Cardiac fibroblast (primary cell): ENCODE measurements around the gene LRFN2.

Source experiments
- DNase-seq, 2 donors: peaks; one replicate each; pipeline versions ENCODE4 v3.0.0 to v3.0.0-alpha.2; 2010; ENCODE audit warnings: low read depth in 2 of 2
- H3K4me3 ChIP-seq, 2 donors: replicated peaks in 1 of 2; 1 replicate in 1 of 2; 2 replicates in 1 of 2; pipeline ENCODE4 v1.5.1; 2011; ENCODE audit warnings: low read depth in 2 of 2, low read length in 2 of 2, mild to moderate bottlenecking in 2 of 2, moderate library complexity in 1 of 2
- TF ChIP-seq, protein P1 (sequence below): IDR thresholded peaks from one replicate; pipeline ENCODE4 v1.5.1; 2011; ENCODE audit warnings: low read depth, mild to moderate bottlenecking, low read length, inconsistent platforms

Gene LRFN2

DNA sequence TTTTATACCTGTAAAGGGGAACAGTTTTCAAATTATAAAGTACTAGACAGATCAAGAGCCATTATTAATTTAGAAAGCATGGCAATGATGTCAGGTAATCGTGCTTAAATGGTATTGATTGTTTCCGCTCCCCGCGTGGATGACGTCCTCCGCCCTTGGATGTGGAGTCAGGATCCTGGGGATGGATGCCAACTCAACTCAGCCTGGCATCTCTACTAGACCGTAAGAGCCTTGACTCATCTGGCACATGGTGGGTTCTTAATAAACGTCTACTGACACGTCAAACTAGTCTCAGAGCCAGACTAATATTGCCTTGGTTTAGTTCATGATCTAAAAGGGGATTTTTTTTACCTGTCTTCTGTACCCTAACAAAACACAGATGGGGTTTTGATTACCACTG, 80.2 kb downstream of the LRFN2 start:
- no peak for DNase-seq
- no peak overlapping the region for H3K4me3 ChIP-seq
- TF ChIP-seq, protein P1, sequence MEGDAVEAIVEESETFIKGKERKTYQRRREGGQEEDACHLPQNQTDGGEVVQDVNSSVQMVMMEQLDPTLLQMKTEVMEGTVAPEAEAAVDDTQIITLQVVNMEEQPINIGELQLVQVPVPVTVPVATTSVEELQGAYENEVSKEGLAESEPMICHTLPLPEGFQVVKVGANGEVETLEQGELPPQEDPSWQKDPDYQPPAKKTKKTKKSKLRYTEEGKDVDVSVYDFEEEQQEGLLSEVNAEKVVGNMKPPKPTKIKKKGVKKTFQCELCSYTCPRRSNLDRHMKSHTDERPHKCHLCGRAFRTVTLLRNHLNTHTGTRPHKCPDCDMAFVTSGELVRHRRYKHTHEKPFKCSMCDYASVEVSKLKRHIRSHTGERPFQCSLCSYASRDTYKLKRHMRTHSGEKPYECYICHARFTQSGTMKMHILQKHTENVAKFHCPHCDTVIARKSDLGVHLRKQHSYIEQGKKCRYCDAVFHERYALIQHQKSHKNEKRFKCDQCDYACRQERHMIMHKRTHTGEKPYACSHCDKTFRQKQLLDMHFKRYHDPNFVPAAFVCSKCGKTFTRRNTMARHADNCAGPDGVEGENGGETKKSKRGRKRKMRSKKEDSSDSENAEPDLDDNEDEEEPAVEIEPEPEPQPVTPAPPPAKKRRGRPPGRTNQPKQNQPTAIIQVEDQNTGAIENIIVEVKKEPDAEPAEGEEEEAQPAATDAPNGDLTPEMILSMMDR = no peak

DNA sequence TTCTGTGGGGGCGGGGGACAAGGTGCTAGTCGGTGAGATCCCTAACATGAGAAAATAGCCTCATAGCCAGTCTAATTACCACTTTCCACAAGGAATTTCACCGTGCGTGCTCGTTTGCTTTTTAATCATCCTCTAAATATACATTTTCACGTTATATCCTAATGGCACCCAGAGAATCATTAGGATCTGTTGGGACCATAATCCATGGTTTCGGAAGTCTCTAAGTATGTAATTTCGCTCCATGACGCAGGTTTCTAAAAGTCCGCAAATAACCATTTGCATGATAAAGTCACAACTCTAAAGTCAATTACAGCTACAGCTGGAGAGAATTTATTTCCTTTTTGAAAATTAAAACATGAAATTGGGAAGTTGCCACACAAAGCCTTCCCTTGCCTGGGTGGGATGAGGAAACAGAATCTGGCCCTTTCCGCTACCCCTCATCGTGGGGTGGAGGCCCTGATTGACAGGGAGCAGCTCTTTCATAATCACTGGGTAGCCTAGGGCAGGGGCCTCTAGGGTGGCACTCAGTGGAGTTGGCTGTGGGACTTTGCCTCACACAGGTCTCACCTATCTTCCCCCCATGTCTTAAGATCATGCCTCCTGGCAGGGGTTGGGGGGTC, 81.9 kb downstream of the LRFN2 start:
- TF ChIP-seq, protein P1 = no peak
- DNase-seq = no peak
- H3K4me3 ChIP-seq = no peak overlapping the region

DNA sequence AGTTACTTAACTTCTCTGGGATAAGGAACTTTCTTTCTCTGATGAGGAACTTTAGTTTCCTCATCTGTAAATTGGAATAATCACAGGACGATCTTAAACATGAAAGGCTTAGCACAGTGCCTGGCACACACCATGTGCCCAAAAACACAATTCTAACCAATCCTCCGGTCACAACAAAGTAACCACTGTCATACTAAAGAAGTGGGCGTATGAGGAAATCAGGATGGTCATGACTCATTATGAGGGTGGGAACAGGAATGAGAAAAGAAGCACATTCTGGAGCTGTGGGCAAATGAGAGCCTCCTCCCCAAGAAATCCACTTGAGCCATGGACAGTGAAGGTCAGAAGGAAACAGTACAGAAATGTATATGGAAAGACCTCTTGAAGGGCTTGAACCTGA, 82.9 kb downstream of the LRFN2 start:
- TF ChIP-seq, protein P1 = no peak
- no peak overlapping the region for H3K4me3 ChIP-seq
- DNase-seq = no peak

DNA sequence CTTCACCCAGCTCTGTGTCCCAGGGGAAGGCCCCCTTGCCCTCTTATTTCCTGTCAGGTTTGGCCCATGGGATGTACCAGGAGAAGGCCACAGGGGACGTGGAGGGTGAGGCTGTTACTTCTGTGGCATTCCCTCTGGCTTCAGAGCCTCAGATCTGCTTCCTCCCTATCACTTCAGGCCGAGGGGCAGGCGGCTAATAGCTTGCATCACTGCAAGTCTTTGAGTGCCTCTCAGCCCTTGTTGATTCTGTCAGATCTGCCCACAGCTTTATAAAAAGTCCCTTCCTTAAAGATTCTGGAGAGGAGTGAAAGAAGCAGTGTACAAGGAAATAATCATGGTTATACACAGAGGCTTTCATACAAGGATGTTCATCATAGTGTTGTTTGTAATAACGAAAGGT, 86.9 kb downstream of the LRFN2 start:
- TF ChIP-seq, protein P1 = no peak
- no peak for DNase-seq
- no peak overlapping the region for H3K4me3 ChIP-seq

DNA sequence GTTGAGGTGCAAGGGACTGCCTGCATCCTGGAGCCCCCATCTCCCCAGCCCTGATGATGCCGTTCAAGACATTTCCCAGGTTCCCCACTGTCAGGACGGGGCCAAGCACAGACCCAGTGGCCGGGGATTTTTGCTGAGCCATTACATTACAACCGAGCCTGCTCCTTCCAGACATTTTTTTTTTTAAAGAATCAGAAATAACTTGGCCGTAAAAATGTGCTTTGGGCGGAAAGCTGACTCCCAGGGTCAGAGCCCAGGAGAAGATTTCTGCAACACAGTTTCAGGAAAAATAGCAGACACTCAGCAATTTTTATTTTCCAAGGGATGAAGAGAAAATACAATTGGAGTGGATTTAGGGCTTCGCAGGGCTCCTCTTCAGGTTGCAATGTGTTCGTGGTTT, 87.9 kb downstream of the LRFN2 start:
- DNase-seq = no peak
- TF ChIP-seq, protein P1 = no peak

DNA sequence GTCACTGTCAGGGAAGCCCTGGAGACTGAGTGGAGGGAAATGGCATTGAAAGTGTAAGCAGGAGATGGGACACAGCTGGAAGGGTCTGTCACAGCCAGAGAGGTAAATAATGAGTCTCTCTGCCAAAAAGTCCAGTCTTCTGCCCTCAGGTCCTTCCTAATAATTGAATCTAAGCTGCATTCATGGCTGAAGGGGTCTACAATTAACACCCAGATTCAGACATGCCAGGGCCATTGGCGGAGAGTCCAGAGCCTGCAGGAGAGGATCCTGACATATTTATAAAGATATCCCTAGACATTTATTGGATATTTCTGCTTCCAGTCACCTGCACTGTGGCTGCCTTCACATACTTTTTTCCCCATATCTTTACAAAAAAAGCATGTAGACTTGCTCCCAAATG, 89.0 kb downstream of the LRFN2 start:
- DNase-seq = no peak
- no peak overlapping the region for H3K4me3 ChIP-seq
- TF ChIP-seq, protein P1 = no peak

More for the DNA sequence above, 87.9 kb downstream of the LRFN2 start:
- no peak overlapping the region for H3K4me3 ChIP-seq

DNA sequence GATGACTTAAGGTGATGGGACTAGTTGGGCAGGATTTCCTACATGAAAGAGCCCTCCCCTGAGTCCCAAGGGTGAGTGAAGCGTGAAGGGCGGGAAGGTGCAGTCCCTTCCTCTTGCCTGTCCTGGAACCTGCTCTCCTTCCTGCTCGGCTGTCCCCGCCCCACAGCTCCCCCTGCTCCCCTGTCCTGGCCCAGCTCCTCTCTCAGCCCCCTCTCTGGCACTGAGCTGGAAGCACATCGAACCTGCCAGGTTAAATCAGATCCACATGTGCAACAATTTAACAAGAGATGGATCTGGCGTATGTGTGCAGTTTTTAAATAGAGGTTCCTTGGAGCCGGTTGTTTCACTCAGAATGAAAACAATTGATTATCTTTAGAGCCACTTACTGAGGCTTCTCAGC, 95.0 kb downstream of the LRFN2 start:
- H3K4me3 ChIP-seq = no peak overlapping the region
- TF ChIP-seq, protein P1 = no peak
- DNase-seq = no peak
